NCI-H2196 (cell line): ENCODE data around the gene MAP3K12.
"Not testable (repeated sequence)": the region's sequence is repeated elsewhere in the genome, so short reads cannot be mapped to it uniquely, and the experiment has no call there.

ENCODE experiments used
- DNase-seq: peaks from one replicate; lab custom pipeline; 2025; ENCODE audit not compliant: unreplicated experiment; lab: John Stamatoyannopoulos, UW

Gene MAP3K12

DNA sequence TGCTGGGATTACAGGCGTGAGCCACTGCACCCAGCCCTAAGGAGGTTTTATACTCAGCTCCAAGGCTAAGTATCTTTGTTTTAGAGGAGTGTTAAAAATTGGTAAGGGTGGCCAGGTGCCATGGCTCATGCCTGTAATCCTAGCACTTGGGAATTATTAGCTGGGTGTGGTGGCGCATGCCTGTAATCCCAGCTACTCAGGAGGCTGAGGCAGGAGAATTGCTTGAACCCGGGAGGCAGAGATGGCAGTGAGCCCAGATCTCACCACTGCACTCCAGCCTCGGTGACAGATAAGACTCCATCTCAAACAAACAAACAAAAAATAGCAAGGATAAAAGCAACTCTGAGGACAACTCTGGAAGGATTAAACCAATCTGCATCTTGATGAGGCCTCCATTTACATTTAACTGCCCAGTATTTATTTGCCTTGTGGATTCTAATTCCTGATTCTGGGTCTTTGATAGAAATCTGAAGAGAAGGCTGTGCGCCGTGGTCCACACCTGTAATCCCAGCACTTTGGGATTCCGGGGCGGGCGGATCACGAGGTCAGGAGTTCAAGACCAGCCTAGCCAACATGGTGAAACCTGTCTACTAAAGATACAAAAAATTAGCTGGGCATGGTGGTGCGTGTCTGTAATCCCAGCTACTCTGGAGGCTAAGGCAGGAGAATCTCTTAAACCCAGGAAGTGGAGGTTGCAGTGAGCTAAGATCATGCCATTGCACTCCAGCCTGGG lies 54.5 kb downstream of the MAP3K12 start:
- not testable (repeated sequence) for DNase-seq

DNA sequence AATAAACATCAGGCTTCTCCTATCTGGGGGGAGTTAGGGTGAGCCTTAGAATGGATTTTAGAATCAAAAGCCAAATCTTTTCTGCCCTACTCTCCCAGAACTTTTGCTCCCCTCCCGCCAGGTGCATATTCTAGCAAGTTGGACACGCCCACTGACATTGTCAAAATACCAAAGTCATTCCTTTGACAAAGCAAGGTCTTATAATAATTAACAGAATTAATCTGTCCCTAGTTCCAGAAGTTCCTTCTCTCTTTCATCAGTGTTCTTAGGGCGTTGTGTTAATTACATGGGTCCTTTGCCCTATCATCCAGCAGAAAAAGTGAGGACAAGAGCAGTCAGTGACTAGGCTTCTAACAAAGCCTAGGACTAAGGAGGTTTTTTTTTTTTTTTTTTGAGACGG lies 55.3 kb downstream of the MAP3K12 start:
- DNase-seq: no peak

DNA sequence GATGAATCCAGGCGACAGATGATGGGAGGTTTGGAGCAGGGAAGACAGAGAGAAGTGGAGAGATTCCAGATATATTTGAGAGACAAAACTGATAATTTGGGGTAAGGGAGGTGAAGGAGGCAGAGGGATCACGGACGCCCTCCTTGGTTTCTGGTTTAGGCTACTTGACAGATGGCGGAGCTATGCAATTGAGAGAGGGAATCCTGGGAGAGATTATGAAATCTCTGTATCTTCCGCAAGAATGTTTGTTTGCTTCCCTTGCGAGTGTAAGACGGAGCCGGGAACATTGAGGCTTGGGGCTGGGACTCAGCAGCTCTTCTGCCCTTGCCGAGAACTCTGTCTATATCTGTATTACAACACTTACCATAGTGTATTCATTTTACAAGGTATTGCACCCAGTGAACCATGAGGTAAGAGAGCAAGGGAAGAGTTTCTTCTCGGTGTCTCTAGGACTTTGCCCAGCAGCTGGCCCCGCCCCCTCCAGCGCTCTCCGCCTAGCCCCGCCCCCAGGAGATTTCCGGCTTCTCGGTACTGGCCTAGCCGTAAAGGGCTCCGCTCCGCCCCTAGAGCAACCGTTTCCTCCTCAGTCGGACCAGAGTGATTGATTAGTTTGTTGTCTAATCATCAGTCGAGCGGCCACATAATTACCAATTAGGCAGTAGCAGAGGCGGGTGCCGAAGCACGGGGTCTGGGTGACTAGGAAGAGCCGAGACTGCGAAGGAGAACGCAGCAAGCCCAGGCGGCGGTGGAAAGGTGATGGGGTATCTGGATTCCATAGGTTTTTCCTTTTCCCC lies 58.0 kb downstream of the MAP3K12 start, which contains the start of gene PRR13:
Gene PRR13, plus strand, starts transcription at position 695 of the 794 bp plus-strand sequence. CDS start 981 bp downstream, outside the sequence.
- peak; percentile 99 for DNase-seq

GRCh38 chr12:53439582-53439981 lies 59.7 kb downstream of the MAP3K12 start:
- not testable (repeated sequence) for DNase-seq

DNA sequence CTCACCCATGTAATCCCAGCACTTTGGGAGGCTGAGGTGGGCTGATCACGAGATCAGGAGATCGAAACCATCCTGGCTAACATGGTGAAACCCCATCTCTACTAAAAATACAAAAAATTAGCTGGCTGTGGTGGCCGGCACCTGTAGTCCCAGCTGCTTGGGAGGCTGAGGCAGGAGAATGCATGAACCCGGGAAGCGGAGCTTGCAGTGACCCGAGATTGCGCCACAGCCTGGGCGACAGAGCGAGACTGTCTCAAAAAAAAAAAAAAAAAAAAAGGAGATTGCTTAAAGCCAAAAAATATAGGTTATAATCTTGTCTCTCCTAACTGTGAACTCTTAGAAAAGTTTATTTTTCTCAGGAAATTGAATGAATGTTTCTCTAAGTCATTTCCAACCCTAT lies 63.9 kb downstream of the MAP3K12 start:
- DNase-seq: not testable (repeated sequence)

DNA sequence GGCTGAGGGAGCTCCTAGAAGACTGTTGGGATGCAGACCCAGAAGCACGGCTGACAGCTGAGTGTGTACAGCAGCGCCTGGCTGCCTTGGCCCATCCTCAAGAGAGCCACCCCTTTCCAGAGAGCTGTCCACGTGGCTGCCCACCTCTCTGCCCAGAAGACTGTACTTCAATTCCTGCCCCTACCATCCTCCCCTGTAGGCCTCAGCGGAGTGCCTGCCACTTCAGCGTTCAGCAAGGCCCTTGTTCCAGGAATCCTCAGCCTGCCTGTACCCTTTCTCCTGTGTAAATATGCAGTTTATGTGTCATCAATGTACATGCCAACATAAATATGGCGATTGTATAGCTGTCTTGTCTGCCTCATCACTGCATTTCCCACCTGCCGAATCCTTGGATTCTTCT lies 68.1 kb downstream of the MAP3K12 start:
- DNase-seq: no peak

GRCh38 chr12:53430116-53430515 lies 69.1 kb downstream of the MAP3K12 start:
- no peak for DNase-seq
